Measurements from ENCODE around the gene BCAT1.

DNA sequence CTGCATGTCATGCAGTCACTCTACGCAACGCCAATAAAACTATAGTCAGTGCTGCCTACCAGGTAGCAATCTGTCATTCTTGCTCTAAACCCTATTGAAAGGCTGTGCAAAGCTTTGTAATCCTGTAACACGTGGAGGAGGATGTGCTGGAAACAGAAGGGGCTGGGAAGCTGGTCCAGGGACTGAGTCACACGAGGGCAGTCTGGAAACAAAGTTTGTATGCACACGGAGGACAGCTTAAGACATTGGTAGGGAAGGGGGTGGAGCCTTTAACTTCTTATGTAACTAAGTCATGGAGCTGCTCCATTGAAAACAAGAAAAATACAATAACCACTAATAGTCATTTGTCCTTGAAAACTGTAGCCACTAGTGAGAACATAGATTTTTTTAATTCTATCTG, 128.0 kb downstream of the BCAT1 start:
- no peak for TF ChIP-seq CTCF (IDR thresholded peaks at IDR 0.05; ENCODE audit: borderline replicate concordance, extremely low read depth, low read length, poor library complexity, severe bottlenecking)
- TF ChIP-seq EZH2 (IDR thresholded peaks at IDR 0.05; ENCODE audit: borderline replicate concordance, low read depth, low read length, severe bottlenecking), result no peak

Measured in DND-41 (cell line).